Natural killer cell (primary cell): ENCODE results near the gene ETV6. TPM values are rescaled to one million over a fixed set of nuclear protein-coding genes. Genes with fewer than 3 reads are reported as not detected.

Experiments
- ATAC-seq, 3 donors: fragments of 150-1000 bp in 2 of 3; fragments of 200-7000 bp in 1 of 3; cut with Tn5 transposase; 1 replicate in 1 of 3; 2 replicates in 2 of 3; pipeline ENCODE4 v1.10.0; 2021; ENCODE audit warnings: mild to moderate bottlenecking in 2 of 3, moderate library complexity in 2 of 3
- DNase-seq, 2 donors: peaks; one replicate each; pipeline versions ENCODE4 v3.0.0 to v3.0.0-alpha.2; 2013 to 2021; ENCODE audit warnings: mixed read lengths in 1 of 2
- H3K27ac ChIP-seq: one replicate; pipeline ENCODE4 v1.5.1; 2013; ENCODE audit warnings: mild to moderate bottlenecking, low read length
- H3K27me3 ChIP-seq: one replicate; pipeline ENCODE4 v1.6.1; 2013; ENCODE audit warnings: low read length; ENCODE audit not compliant: control insufficient read depth, insufficient read depth
- H3K36me3 ChIP-seq: one replicate; pipeline ENCODE4 v1.6.1; 2013; ENCODE audit warnings: low read length; ENCODE audit not compliant: control insufficient read depth, insufficient read depth
- H3K4me1 ChIP-seq: one replicate; pipeline ENCODE4 v1.6.1; 2013; ENCODE audit warnings: low read length; ENCODE audit not compliant: control insufficient read depth, insufficient read depth
- H3K4me3 ChIP-seq: one replicate; pipeline ENCODE4 v1.5.1; 2013; ENCODE audit warnings: low read length
- H3K9me3 ChIP-seq: one replicate; pipeline ENCODE4 v1.6.1; 2013; ENCODE audit warnings: low read length; ENCODE audit not compliant: control insufficient read depth, insufficient read depth
- H3K27ac Mint-ChIP-seq, 2 donors: one replicate each; pipeline ENCODE4 v1.8.0; 2022; ENCODE audit warnings: mild to moderate bottlenecking in 2 of 2, mixed read lengths in 2 of 2, moderate library complexity in 1 of 2
- H3K27me3 Mint-ChIP-seq, 2 donors: one replicate each; pipeline ENCODE4 v1.8.0; 2022; ENCODE audit warnings: low read depth in 2 of 2, mixed read lengths in 2 of 2
- H3K36me3 Mint-ChIP-seq: one replicate; pipeline ENCODE4 v1.8.0; 2022; ENCODE audit warnings: mixed read lengths
- H3K4me1 Mint-ChIP-seq, 2 donors: one replicate each; pipeline ENCODE4 v1.8.0; 2022; ENCODE audit warnings: mixed read lengths in 2 of 2
- H3K4me3 Mint-ChIP-seq: one replicate; pipeline ENCODE4 v1.8.0; 2022; ENCODE audit warnings: mild to moderate bottlenecking, moderate library complexity, mixed read lengths
- H3K9me3 Mint-ChIP-seq, 2 donors: one replicate each; pipeline ENCODE4 v1.8.0; 2022; ENCODE audit warnings: mixed read lengths in 2 of 2
- WGBS: methylation state at CpG from one replicate; pipeline ENCODE4 v1.1.7; 2013; ENCODE audit warnings: missing lambda C conversion rate; ENCODE audit not compliant: insufficient coverage; 5-methylcytosine and 5-hydroxymethylcytosine counted together
- intact Hi-C: fragments of 100-400 bp; cut with micrococcal nuclease; formaldehyde crosslinking; loops from one replicate; pipeline ENCODE4 v1.14.2; 2022
- total RNA-seq, 4 donors: library from RNA; stranded (reverse); fragments of 120-200 nt in 1 of 4; gene quantifications; one replicate each; pipeline versions ENCODE4 v1.2.3 to v1.2.4, GENCODE V29; 2013 to 2022
- TF ChIP-seq, protein P1 (sequence below): fragments of 200-600 bp; IDR thresholded peaks from one replicate; pipeline ENCODE4 v1.8.0; 2022; ENCODE audit warnings: antibody characterized with exemption

The ETV6 gene
- total RNA-seq, 3 donors from 2014 or later (not counting 1 experiment from before 2014, with no cell fraction given) = 38.9 to 49.5 (median 40.6) TPM

DNA sequence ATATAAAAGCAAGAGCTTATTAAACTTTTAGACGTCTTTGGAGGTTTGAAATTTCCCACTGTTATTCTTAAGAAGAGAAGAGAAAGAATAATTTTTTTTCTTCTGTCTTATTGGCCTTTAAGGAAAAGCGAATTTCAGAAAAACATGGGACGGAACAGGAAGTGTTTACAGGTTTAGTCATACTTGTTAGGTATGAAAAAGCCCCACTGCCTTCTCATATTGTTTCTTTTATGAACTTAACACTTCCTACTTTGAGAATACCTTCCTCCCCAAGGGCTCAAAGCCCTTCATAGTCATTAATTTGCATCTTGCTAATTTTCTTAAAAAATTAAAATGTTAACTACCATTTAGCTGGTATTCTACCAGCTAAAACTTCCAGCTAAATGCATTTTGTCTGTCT, 82.0 kb downstream of the ETV6 start:
- peak overlapping the region; percentile 49 for H3K27ac ChIP-seq
- peaks cover 48 to 70% of the 10 kb centered on the region in 2 donors for H3K4me1 Mint-ChIP-seq
- no peaks in the 10 kb centered on the region for H3K27me3 ChIP-seq
- no peak overlapping the region for H3K4me3 ChIP-seq
- no CpG with 5 or more reads among the region's 3 CpGs for WGBS
- peak in 2 of 3 donors; percentile 45 to 46 for ATAC-seq
- TF ChIP-seq, protein P1, sequence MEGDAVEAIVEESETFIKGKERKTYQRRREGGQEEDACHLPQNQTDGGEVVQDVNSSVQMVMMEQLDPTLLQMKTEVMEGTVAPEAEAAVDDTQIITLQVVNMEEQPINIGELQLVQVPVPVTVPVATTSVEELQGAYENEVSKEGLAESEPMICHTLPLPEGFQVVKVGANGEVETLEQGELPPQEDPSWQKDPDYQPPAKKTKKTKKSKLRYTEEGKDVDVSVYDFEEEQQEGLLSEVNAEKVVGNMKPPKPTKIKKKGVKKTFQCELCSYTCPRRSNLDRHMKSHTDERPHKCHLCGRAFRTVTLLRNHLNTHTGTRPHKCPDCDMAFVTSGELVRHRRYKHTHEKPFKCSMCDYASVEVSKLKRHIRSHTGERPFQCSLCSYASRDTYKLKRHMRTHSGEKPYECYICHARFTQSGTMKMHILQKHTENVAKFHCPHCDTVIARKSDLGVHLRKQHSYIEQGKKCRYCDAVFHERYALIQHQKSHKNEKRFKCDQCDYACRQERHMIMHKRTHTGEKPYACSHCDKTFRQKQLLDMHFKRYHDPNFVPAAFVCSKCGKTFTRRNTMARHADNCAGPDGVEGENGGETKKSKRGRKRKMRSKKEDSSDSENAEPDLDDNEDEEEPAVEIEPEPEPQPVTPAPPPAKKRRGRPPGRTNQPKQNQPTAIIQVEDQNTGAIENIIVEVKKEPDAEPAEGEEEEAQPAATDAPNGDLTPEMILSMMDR = no peak
- H3K4me3 Mint-ChIP-seq = peak overlapping the region; percentile 3
- intact Hi-C loops = no loop called here
- H3K9me3 Mint-ChIP-seq = no peaks in the 10 kb centered on the region
- H3K4me1 ChIP-seq = peaks cover 41% of the 10 kb centered on the region
- no peaks in the 10 kb centered on the region for H3K36me3 Mint-ChIP-seq
- H3K36me3 ChIP-seq = no peaks in the 10 kb centered on the region
- peak in 1 of 2 donors; percentile 52 for DNase-seq
- no peaks in the 10 kb centered on the region for H3K27me3 Mint-ChIP-seq
- H3K27ac Mint-ChIP-seq = peak overlapping the region; percentile 36 to 70
- no peaks in the 10 kb centered on the region for H3K9me3 ChIP-seq

- H3K4me3 ChIP-seq = no peak overlapping the region
- ATAC-seq (no peak), DNase-seq (peak in 1 of 2 donors; percentile 32)
- Mint-ChIP-seq H3K27me3 (no peaks in the 10 kb centered on the region), H3K4me1 (peaks cover 49 to 71% of the 10 kb centered on the region in 2 donors), H3K27ac (peak overlapping the region; percentile 36 to 70), H3K9me3 (no peaks in the 10 kb centered on the region), H3K36me3 (no peaks in the 10 kb centered on the region), H3K4me3 (peak overlapping the region; percentile 11)
- 72% methylated on average over 5 of the region's 5 CpGs for WGBS
- H3K27me3 ChIP-seq = no peaks in the 10 kb centered on the region
- no peaks in the 10 kb centered on the region for H3K9me3 ChIP-seq
- intact Hi-C loops = no loop called here
- TF ChIP-seq, protein P1 = no peak
- H3K4me1 ChIP-seq = peaks cover 35% of the 10 kb centered on the region
- no peaks in the 10 kb centered on the region for H3K36me3 ChIP-seq
- H3K27ac ChIP-seq = peak overlapping the region; percentile 49
Measured at GRCh38 chr12:11732023-11732422, 82.5 kb downstream of the ETV6 start.

DNA sequence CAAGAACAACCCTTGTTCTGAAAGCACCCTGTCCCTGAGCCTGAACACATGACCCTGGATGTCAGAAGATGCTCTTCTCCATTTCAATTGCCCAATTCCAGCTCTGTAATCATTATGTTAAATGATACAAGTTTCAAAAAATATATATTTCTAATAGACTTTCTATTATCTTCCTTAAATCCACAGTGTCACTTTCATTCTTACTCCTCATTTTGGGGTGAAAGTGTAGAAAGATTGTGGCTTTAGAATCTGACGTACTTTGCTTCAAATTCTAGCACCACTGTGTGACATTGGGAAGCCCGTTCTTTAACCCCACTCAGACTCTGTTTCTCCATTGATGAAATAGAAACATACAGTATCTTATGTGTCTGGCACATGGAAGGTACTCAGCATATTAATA, 83.2 kb downstream of the ETV6 start:
- DNase-seq (no peak), ATAC-seq (no peak)
- no peaks in the 10 kb centered on the region for H3K9me3 Mint-ChIP-seq
- Histone ChIP-seq H3K4me3 (no peak overlapping the region), H3K27me3 (no peaks in the 10 kb centered on the region), H3K9me3 (no peaks in the 10 kb centered on the region), H3K27ac (peak overlapping the region; percentile 23), H3K36me3 (no peaks in the 10 kb centered on the region), H3K4me1 (peaks cover 28% of the 10 kb centered on the region)
- intact Hi-C loops = no loop called here
- H3K4me3 Mint-ChIP-seq = no peak overlapping the region
- H3K4me1 Mint-ChIP-seq = peaks cover 51 to 72% of the 10 kb centered on the region in 2 donors
- H3K27ac Mint-ChIP-seq = peak overlapping the region in 1 of 2 donors; percentile 70
- WGBS = 67% methylated on average over 2 of the region's 2 CpGs
- TF ChIP-seq, protein P1 = no peak
- H3K36me3 Mint-ChIP-seq = no peaks in the 10 kb centered on the region
- no peaks in the 10 kb centered on the region for H3K27me3 Mint-ChIP-seq

- Histone ChIP-seq H3K4me3 (no peak overlapping the region), H3K9me3 (no peaks in the 10 kb centered on the region), H3K4me1 (peaks cover 21% of the 10 kb centered on the region), H3K27me3 (no peaks in the 10 kb centered on the region), H3K36me3 (no peaks in the 10 kb centered on the region), H3K27ac (no peak overlapping the region)
- H3K27ac Mint-ChIP-seq = no peak overlapping the region
- no peaks in the 10 kb centered on the region for H3K9me3 Mint-ChIP-seq
- ATAC-seq (no peak), DNase-seq (no peak)
- no peak overlapping the region for H3K4me3 Mint-ChIP-seq
- TF ChIP-seq, protein P1 = no peak
- intact Hi-C loops = no loop called here
- H3K27me3 Mint-ChIP-seq = no peaks in the 10 kb centered on the region
- 76% methylated on average over 5 of the region's 5 CpGs for WGBS
- H3K4me1 Mint-ChIP-seq = peaks cover 54 to 73% of the 10 kb centered on the region in 2 donors
- H3K36me3 Mint-ChIP-seq = no peaks in the 10 kb centered on the region
Measured at GRCh38 chr12:11734580-11735180, 85.2 kb downstream of the ETV6 start.
